Measurements from ENCODE around the gene ROR1.

ROR1 gene

DNA sequence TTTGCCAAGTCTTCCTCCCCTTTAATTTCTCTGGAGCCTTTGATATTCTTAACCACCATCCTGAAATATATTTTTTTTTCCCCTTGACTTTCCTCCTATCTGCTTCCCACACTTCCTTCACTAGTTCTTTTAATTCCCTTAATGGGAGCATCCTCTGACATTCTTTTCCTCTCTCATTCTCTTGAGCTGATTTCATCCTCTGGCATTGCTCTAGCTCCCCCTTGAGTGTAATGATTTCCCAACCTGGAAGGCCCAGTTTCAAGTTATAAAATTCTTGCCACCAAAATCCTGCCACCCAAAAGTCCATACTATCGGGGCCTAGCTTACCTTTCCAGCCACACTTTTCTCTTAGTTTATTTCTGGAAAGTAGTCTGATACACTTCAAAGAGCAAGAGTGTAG is 390.2 kb downstream of the ROR1 start:
- no peaks in the 10 kb centered on the region for H3K36me3 Mint-ChIP-seq (ENCODE audit: low read depth)
- no peak overlapping the region for H3K4me3 Mint-ChIP-seq
- no peaks in the 10 kb centered on the region for H3K4me1 Mint-ChIP-seq (ENCODE audit: low read depth)
- H3K27me3 Mint-ChIP-seq: peaks cover 21% of the 10 kb centered on the region
- H3K27ac Mint-ChIP-seq: no peak overlapping the region
- no peaks in the 10 kb centered on the region for H3K9me3 Mint-ChIP-seq

GRCh38 chr1:64166629-64167028 is 392.8 kb downstream of the ROR1 start:
- Mint-ChIP-seq H3K4me3 (no peak overlapping the region), H3K36me3 (ENCODE audit: low read depth) (no peaks in the 10 kb centered on the region), H3K27ac (no peak overlapping the region), H3K4me1 (ENCODE audit: low read depth) (peaks cover 10% of the 10 kb centered on the region), H3K27me3 (peaks cover 33% of the 10 kb centered on the region), H3K9me3 (no peaks in the 10 kb centered on the region)

DNA sequence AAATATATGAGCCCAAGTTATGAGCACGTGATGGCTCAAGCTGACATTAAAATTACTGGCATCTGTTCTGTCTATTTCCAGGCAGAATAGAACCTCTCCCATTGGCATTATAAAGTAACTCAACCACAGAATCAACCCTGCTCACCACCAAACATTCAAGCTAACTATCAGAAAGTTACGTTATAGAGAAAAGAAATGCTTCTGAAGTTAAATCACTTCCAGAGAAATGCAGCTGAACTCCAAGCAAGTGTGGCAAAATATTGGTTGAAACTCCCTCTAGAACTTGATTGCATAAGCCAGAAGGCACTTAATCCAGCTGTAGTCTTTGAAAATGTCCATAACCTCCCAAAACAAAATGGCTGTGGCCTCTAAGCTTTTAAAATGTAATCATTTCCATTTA is 393.4 kb downstream of the ROR1 start:
- Mint-ChIP-seq H3K27me3 (peaks cover 31% of the 10 kb centered on the region), H3K4me3 (no peak overlapping the region), H3K4me1 (ENCODE audit: low read depth) (peaks cover 16% of the 10 kb centered on the region), H3K9me3 (no peaks in the 10 kb centered on the region), H3K27ac (no peak overlapping the region), H3K36me3 (ENCODE audit: low read depth) (no peaks in the 10 kb centered on the region)

DNA sequence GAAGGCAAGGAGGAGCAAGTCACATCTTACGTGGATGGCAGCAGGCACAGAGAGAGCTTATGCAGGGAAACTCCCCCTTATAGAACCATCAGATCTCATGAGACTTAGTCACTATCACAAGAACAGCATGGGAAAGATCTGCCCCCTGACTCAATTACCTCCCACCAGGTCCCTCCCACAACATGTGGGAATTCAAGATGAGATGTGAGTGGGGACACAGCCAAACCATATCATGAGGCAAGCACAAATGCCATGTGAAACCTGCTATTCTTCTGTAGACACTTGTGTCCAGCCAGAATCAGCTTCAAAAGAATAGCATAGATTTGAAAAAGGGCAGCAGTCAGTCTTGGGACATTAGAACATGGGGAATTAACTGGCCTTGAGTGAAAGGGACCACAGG is 397.4 kb downstream of the ROR1 start:
- Mint-ChIP-seq H3K36me3 (ENCODE audit: low read depth) (no peaks in the 10 kb centered on the region), H3K27me3 (peaks cover 42% of the 10 kb centered on the region)

GRCh38 chr1:64171797-64172281 is 398.0 kb downstream of the ROR1 start:
- no peaks in the 10 kb centered on the region for H3K9me3 Mint-ChIP-seq
- peak overlapping the region; percentile 54 for H3K27ac Mint-ChIP-seq
- H3K4me1 Mint-ChIP-seq (ENCODE audit: low read depth): peaks cover 26% of the 10 kb centered on the region
- no peak overlapping the region for H3K4me3 Mint-ChIP-seq
- peaks cover 40% of the 10 kb centered on the region for H3K27me3 Mint-ChIP-seq
- H3K36me3 Mint-ChIP-seq (ENCODE audit: low read depth): no peaks in the 10 kb centered on the region

More for the DNA sequence above, 397.4 kb downstream of the ROR1 start:
- Mint-ChIP-seq H3K4me3 (no peak overlapping the region), H3K4me1 (ENCODE audit: low read depth) (peaks cover 26% of the 10 kb centered on the region), H3K27ac (peak overlapping the region; percentile 54), H3K9me3 (no peaks in the 10 kb centered on the region)

- H3K27ac Mint-ChIP-seq: no peak overlapping the region
- no peaks in the 10 kb centered on the region for H3K36me3 Mint-ChIP-seq (ENCODE audit: low read depth)
- H3K4me3 Mint-ChIP-seq: no peak overlapping the region
- no peaks in the 10 kb centered on the region for H3K9me3 Mint-ChIP-seq
- H3K4me1 Mint-ChIP-seq (ENCODE audit: low read depth): peaks cover 26% of the 10 kb centered on the region
- peaks cover 40% of the 10 kb centered on the region for H3K27me3 Mint-ChIP-seq
Observed at GRCh38 chr1:64172458-64172983, 398.7 kb downstream of the ROR1 start.

DNA sequence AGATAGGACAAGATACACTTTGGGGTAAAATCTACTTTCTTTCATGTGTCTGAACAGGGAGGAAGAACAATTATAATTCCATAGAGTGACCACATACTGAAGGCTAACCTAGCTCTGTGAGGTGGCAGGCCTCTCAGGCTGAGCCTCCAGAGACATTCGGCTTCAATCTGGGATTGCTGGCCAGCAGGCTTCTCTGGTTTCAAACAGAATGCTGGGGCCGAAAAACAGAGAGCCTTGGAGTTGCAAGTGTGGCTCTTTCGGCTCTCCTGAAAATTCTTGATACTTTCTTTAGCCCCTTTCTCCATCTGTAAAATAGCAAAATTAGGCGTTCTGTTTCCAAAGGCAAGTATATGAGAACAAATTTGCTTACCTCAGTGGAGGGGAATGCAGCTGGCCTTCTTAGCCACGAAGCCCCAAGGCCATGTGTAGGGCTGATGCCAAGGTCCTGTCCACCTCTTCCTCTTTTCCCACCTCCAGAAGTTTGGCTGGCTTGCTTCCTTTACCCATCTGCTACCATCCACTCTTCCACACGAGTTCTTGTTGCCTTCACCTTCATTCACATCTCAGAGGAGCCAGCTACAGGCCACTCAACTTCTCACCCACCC is 399.6 kb downstream of the ROR1 start:
- H3K36me3 Mint-ChIP-seq (ENCODE audit: low read depth): no peaks in the 10 kb centered on the region
- H3K27ac Mint-ChIP-seq: no peak overlapping the region
- H3K4me1 Mint-ChIP-seq (ENCODE audit: low read depth): peaks cover 26% of the 10 kb centered on the region
- H3K9me3 Mint-ChIP-seq: no peaks in the 10 kb centered on the region
- no peak overlapping the region for H3K4me3 Mint-ChIP-seq
- H3K27me3 Mint-ChIP-seq: peaks cover 40% of the 10 kb centered on the region

GRCh38 chr1:64175639-64176038 is 401.8 kb downstream of the ROR1 start:
- Mint-ChIP-seq H3K27ac (no peak overlapping the region), H3K4me3 (no peak overlapping the region), H3K36me3 (ENCODE audit: low read depth) (no peaks in the 10 kb centered on the region), H3K9me3 (no peaks in the 10 kb centered on the region), H3K4me1 (ENCODE audit: low read depth) (peaks cover 25% of the 10 kb centered on the region), H3K27me3 (peaks cover 27% of the 10 kb centered on the region)

GRCh38 chr1:64176659-64177058 is 402.8 kb downstream of the ROR1 start:
- H3K4me1 Mint-ChIP-seq (ENCODE audit: low read depth): peaks cover 15% of the 10 kb centered on the region
- peaks cover 21% of the 10 kb centered on the region for H3K27me3 Mint-ChIP-seq
- H3K9me3 Mint-ChIP-seq: no peaks in the 10 kb centered on the region
- H3K36me3 Mint-ChIP-seq (ENCODE audit: low read depth): no peaks in the 10 kb centered on the region
- H3K27ac Mint-ChIP-seq: no peak overlapping the region
- no peak overlapping the region for H3K4me3 Mint-ChIP-seq

- H3K27ac Mint-ChIP-seq: no peak overlapping the region
- peaks cover 5% of the 10 kb centered on the region for H3K4me1 Mint-ChIP-seq (ENCODE audit: low read depth)
- no peak overlapping the region for H3K4me3 Mint-ChIP-seq
- H3K27me3 Mint-ChIP-seq: peaks cover 18% of the 10 kb centered on the region
- no peaks in the 10 kb centered on the region for H3K9me3 Mint-ChIP-seq
- no peaks in the 10 kb centered on the region for H3K36me3 Mint-ChIP-seq (ENCODE audit: low read depth)
Observed at GRCh38 chr1:64179588-64179987, 405.8 kb downstream of the ROR1 start.

GRCh38 chr1:64182207-64182606 is 408.4 kb downstream of the ROR1 start:
- no peaks in the 10 kb centered on the region for H3K9me3 Mint-ChIP-seq
- no peak overlapping the region for H3K4me3 Mint-ChIP-seq
- peaks cover 8% of the 10 kb centered on the region for H3K27me3 Mint-ChIP-seq
- H3K27ac Mint-ChIP-seq: no peak overlapping the region
- no peaks in the 10 kb centered on the region for H3K36me3 Mint-ChIP-seq (ENCODE audit: low read depth)
- peaks cover 5% of the 10 kb centered on the region for H3K4me1 Mint-ChIP-seq (ENCODE audit: low read depth)

GRCh38 chr1:64183395-64184002 is 409.7 kb downstream of the ROR1 start:
- Mint-ChIP-seq H3K9me3 (no peaks in the 10 kb centered on the region), H3K4me1 (ENCODE audit: low read depth) (peaks cover 5% of the 10 kb centered on the region), H3K4me3 (no peak overlapping the region), H3K36me3 (ENCODE audit: low read depth) (no peaks in the 10 kb centered on the region), H3K27ac (no peak overlapping the region), H3K27me3 (peaks cover 8% of the 10 kb centered on the region)

- Mint-ChIP-seq H3K27ac (no peak overlapping the region), H3K36me3 (ENCODE audit: low read depth) (no peaks in the 10 kb centered on the region)
Observed at GRCh38 chr1:64184003-64184440, 410.2 kb downstream of the ROR1 start.

DNA sequence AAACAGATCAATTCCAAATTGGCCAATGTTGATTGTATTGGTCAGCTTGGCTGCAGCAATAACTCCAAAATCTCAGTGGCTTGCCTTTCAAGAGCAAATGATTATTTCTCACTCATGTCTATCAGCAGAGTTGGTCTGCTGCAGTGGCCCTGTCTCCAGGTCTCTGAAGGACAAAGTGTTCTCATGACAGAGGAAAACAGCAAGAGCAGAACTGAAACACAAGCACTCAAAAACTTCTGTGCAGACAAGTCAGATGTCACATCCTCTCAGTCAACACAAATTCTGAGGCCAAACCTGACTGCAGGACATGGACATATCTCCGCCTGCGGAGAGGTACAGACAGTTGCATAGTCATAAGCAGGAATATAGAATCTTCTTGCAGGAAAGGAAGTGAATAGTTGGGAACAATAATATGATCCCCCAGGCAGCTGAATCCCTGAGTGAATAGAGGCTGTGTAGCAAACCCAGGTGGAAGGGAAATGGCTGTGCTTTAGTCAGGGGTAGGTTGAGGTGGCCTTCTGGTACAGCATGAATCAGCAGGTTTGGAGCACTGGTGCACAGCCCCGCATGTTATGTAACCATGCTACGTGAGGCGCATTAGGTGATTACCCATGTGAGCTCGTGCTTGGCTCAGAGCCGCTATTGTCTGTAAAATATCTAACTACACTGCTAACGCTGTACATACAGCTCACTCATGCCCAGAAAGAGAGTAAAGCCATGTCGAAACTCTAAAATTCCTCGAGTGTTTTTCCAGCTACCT is 412.5 kb downstream of the ROR1 start:
- Mint-ChIP-seq H3K36me3 (ENCODE audit: low read depth) (no peaks in the 10 kb centered on the region), H3K27ac (no peak overlapping the region), H3K4me1 (ENCODE audit: low read depth) (peaks cover 5% of the 10 kb centered on the region), H3K9me3 (no peaks in the 10 kb centered on the region), H3K4me3 (no peak overlapping the region), H3K27me3 (peaks cover 5% of the 10 kb centered on the region)

More at GRCh38 chr1:64184003-64184440, 410.2 kb downstream of the ROR1 start:
- no peak overlapping the region for H3K4me3 Mint-ChIP-seq
- peaks cover 5% of the 10 kb centered on the region for H3K4me1 Mint-ChIP-seq (ENCODE audit: low read depth)
- peaks cover 8% of the 10 kb centered on the region for H3K27me3 Mint-ChIP-seq
- no peaks in the 10 kb centered on the region for H3K9me3 Mint-ChIP-seq

DNA sequence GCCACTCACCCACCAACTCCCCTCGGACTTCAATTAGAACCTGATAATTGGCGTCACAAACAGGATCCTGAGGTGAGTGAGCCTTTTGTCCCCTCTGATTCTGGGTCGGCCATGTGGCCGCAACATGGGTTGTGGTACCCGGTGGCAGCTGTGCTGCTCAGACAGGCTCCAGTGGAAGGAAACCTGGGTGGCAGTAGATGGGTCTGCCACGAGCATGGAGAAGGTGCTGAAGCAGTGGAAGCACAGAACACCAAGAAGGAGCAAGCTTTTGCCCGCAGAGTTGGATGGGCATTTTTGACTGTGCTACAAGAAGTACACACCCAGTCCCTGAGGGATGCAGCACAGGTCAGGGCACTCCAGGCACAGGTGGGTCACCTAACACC is 413.1 kb downstream of the ROR1 start:
- no peak overlapping the region for H3K4me3 Mint-ChIP-seq
- no peak overlapping the region for H3K27ac Mint-ChIP-seq
- H3K4me1 Mint-ChIP-seq (ENCODE audit: low read depth): peaks cover 5% of the 10 kb centered on the region
- H3K27me3 Mint-ChIP-seq: peaks cover 5% of the 10 kb centered on the region
- H3K9me3 Mint-ChIP-seq: no peaks in the 10 kb centered on the region
- H3K36me3 Mint-ChIP-seq (ENCODE audit: low read depth): no peaks in the 10 kb centered on the region
